ENCODE results near the gene AMN.

DNA sequence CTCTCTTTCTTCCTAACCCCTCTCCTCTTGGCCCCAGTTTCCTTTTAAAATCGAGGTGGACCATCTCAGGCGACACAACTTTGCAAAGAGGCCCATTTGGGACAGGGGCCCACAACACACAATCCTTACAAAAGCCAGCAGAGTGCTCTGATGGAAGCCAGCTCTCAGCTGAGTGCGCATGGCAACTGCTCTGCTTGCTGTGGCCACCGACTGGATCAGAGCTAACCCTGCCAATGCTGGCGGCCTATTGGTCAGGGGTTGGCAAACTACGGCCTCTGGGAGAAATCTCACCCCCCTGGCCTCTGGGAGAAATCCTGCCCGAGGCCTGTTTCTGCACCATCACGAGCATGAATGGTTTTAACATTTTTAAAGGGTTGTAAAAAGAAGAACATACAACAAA is 55.0 kb downstream of the AMN start:
- TF ChIP-seq, protein P1, sequence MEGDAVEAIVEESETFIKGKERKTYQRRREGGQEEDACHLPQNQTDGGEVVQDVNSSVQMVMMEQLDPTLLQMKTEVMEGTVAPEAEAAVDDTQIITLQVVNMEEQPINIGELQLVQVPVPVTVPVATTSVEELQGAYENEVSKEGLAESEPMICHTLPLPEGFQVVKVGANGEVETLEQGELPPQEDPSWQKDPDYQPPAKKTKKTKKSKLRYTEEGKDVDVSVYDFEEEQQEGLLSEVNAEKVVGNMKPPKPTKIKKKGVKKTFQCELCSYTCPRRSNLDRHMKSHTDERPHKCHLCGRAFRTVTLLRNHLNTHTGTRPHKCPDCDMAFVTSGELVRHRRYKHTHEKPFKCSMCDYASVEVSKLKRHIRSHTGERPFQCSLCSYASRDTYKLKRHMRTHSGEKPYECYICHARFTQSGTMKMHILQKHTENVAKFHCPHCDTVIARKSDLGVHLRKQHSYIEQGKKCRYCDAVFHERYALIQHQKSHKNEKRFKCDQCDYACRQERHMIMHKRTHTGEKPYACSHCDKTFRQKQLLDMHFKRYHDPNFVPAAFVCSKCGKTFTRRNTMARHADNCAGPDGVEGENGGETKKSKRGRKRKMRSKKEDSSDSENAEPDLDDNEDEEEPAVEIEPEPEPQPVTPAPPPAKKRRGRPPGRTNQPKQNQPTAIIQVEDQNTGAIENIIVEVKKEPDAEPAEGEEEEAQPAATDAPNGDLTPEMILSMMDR (conservative IDR thresholded peaks at IDR 0.05; ENCODE audit: low read length): no peak
- no peak for TF ChIP-seq EZH2phosphoT487 (IDR thresholded peaks at IDR 0.05; ENCODE audit: borderline replicate concordance, low read depth, low read length)
